HG02759 (cell line): ENCODE data around the gene ARL15.

ENCODE experiments used
- ATAC-seq: cut with Tn5 transposase; IDR thresholded peaks from one replicate; pipeline ENCODE4 v1.9.1; 2021; ENCODE audit warnings: mild to moderate bottlenecking, moderate library complexity; ENCODE audit not compliant: unreplicated experiment

Gene ARL15

GRCh38 chr5:54254482-54255198 is 55.7 kb downstream of the ARL15 start:
- ATAC-seq, result no peak

GRCh38 chr5:54251981-54252380 is 58.4 kb downstream of the ARL15 start:
- no peak for ATAC-seq

- ATAC-seq, result no peak
Observed at GRCh38 chr5:54249210-54250028, 61.0 kb downstream of the ARL15 start.

GRCh38 chr5:54247226-54247625 is 63.1 kb downstream of the ARL15 start:
- no peak for ATAC-seq

- peak; percentile 53 for ATAC-seq
Observed at GRCh38 chr5:54243483-54244080, 66.8 kb downstream of the ARL15 start.

- ATAC-seq, result no peak
Observed at GRCh38 chr5:54242297-54242696, 68.1 kb downstream of the ARL15 start.

GRCh38 chr5:54234304-54234933 is 76.0 kb downstream of the ARL15 start:
- ATAC-seq, result no peak

GRCh38 chr5:54230936-54231685 is 79.3 kb downstream of the ARL15 start:
- no peak for ATAC-seq

GRCh38 chr5:54229041-54229780 is 81.2 kb downstream of the ARL15 start:
- ATAC-seq, result peak; percentile 96

GRCh38 chr5:54227759-54228158 is 82.6 kb downstream of the ARL15 start:
- no peak for ATAC-seq

GRCh38 chr5:54227109-54227508 is 83.3 kb downstream of the ARL15 start:
- no peak for ATAC-seq

GRCh38 chr5:54226215-54226614 is 84.2 kb downstream of the ARL15 start:
- no peak for ATAC-seq

GRCh38 chr5:54224103-54224826 is 86.1 kb downstream of the ARL15 start:
- no peak for ATAC-seq

- no peak for ATAC-seq
Observed at GRCh38 chr5:54222336-54222735, 88.0 kb downstream of the ARL15 start.

GRCh38 chr5:54221135-54221534 is 89.2 kb downstream of the ARL15 start:
- no peak for ATAC-seq

- no peak for ATAC-seq
Observed at GRCh38 chr5:54220230-54221040, 89.9 kb downstream of the ARL15 start.

- no peak for ATAC-seq
Observed at GRCh38 chr5:54217826-54218503, 92.4 kb downstream of the ARL15 start.

- no peak for ATAC-seq
Observed at GRCh38 chr5:54215233-54215736, 95.1 kb downstream of the ARL15 start.
